Measurements from ENCODE around the gene TAPBP. TPM values are rescaled to one million over a fixed set of nuclear protein-coding genes. Genes with fewer than 3 reads are reported as not detected.

TAPBP gene
- total and polyA plus RNA-seq, 9 of the 15 experiments (the other 6 are each of a cell fraction or from before 2014, with no cell fraction given) = 5.6 to 74.0 (median 22.3) TPM

DNA sequence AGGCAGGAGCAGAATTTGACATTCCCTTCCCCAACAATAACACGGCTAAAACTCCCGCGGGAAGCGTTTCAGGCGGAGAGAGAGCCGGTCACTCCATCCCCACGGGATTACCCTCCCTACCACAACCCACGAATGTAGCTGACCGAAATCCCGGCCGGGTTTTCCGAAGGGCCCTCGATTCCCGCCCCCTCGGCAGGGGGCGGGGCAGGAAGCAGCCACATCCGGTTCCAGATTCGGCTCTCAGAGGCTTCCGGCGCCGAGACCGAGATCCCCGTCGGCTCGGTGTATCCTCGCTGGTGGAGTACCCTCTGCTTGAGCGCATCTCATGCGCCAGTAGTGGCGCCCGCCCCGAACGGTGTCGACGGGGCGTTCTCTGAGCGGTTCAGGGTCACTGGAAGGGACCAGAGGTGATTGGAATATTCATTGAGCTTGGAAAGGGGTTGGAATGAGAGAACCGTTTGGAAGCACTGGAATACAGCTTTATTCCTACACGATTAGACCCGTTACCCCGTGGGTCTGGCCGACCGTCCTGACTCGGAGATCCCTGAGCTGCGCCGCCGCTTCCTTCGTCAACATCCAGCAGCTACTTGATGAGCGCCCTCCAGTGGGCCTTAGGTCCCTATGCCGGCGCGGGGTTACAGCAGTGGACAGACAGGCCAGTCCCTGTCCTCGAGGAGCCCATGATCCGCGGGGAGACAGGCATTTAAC is 14.5 kb downstream of the TAPBP start (continued):
- TF ChIP-seq NBN (IDR thresholded peaks at IDR 0.05; ENCODE audit: low read depth) (peak; percentile 93; the same call in 1 of the 2 replicates), FOXA1 (IDR thresholded peaks at IDR 0.05; ENCODE audit: borderline replicate concordance) (no peak), ARID1B (IDR thresholded peaks at IDR 0.05) (peak; percentile 62), CAMTA2 (CRISPR knock-in tag; conservative IDR thresholded peaks at IDR 0.05) (no peak), SOX6 (IDR thresholded peaks at IDR 0.05) (peak; percentile 69), HNRNPUL1 (IDR thresholded peaks at IDR 0.05; ENCODE audit: low read length) (no peak), ZNF253 (CRISPR knock-in tag; conservative IDR thresholded peaks at IDR 0.05) (no peak), RBM15 (IDR thresholded peaks at IDR 0.05; ENCODE audit: insufficient read depth, low read length) (no peak), CEBPB (tag; IDR thresholded peaks at IDR 0.05) (no peak), CREM (IDR thresholded peaks at IDR 0.05; ENCODE audit: low read depth) (peak; percentile 65), POLR2G (IDR thresholded peaks at IDR 0.05; ENCODE audit: low read depth, low read length) (peak; percentile 95), SMARCC2 (IDR thresholded peaks at IDR 0.05; ENCODE audit: low read depth) (peak; percentile 16; the same call in 1 of the 2 replicates), GTF2A2 (tag; IDR thresholded peaks at IDR 0.05) (no peak), SIN3B (IDR thresholded peaks at IDR 0.05; ENCODE audit: low read depth) (peak; percentile 30; the same call in 1 of the 2 replicates), ZNF766 (CRISPR knock-in tag; conservative IDR thresholded peaks at IDR 0.05) (no peak), ZNF23 (CRISPR knock-in tag; IDR thresholded peaks at IDR 0.05) (no peak), ZSCAN32 (CRISPR knock-in tag; IDR thresholded peaks at IDR 0.05) (peak; percentile 58; the same call in 1 of the 2 replicates), MNT (conservative IDR thresholded peaks at IDR 0.05) (peak; percentile 68 to 85), SAP30 (IDR thresholded peaks at IDR 0.05; ENCODE audit: borderline replicate concordance, insufficient read depth, low read depth, low read length, poor library complexity, severe bottlenecking) (peak; percentile 61), SRSF1 (IDR thresholded peaks at IDR 0.05; ENCODE audit: low read depth, low read length) (no peak), HMG20B (CRISPR knock-in tag; IDR thresholded peaks at IDR 0.05) (peak; percentile 88), NCOA1 (IDR thresholded peaks at IDR 0.05; ENCODE audit: low read depth) (peak; percentile 38; the same call in 1 of the 2 replicates)
- TF ChIP-seq, protein P1, sequence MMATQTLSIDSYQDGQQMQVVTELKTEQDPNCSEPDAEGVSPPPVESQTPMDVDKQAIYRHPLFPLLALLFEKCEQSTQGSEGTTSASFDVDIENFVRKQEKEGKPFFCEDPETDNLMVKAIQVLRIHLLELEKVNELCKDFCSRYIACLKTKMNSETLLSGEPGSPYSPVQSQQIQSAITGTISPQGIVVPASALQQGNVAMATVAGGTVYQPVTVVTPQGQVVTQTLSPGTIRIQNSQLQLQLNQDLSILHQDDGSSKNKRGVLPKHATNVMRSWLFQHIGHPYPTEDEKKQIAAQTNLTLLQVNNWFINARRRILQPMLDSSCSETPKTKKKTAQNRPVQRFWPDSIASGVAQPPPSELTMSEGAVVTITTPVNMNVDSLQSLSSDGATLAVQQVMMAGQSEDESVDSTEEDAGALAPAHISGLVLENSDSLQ (IDR thresholded peaks at IDR 0.05) = peak; percentile 85
- TF ChIP-seq, protein P2, sequence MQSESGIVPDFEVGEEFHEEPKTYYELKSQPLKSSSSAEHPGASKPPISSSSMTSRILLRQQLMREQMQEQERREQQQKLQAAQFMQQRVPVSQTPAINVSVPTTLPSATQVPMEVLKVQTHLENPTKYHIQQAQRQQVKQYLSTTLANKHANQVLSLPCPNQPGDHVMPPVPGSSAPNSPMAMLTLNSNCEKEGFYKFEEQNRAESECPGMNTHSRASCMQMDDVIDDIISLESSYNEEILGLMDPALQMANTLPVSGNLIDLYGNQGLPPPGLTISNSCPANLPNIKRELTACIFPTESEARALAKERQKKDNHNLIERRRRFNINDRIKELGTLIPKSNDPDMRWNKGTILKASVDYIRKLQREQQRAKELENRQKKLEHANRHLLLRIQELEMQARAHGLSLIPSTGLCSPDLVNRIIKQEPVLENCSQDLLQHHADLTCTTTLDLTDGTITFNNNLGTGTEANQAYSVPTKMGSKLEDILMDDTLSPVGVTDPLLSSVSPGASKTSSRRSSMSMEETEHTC (IDR thresholded peaks at IDR 0.05) = no peak
- TF ChIP-seq, protein P3, sequence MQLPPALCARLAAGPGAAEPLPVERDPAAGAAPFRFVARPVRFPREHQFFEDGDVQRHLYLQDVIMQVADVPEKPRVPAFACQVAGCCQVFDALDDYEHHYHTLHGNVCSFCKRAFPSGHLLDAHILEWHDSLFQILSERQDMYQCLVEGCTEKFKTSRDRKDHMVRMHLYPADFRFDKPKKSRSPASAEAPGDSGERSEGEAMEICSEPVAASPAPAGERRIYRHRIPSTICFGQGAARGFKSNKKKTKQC (CRISPR knock-in tag; IDR thresholded peaks at IDR 0.05) = 0 out of 2 replicates have a peak, but pooled peaks have one; percentile 78

Measured in K562 (cell line).